ENCODE measurements around the gene ADAMTSL4.

The ADAMTSL4 gene

DNA sequence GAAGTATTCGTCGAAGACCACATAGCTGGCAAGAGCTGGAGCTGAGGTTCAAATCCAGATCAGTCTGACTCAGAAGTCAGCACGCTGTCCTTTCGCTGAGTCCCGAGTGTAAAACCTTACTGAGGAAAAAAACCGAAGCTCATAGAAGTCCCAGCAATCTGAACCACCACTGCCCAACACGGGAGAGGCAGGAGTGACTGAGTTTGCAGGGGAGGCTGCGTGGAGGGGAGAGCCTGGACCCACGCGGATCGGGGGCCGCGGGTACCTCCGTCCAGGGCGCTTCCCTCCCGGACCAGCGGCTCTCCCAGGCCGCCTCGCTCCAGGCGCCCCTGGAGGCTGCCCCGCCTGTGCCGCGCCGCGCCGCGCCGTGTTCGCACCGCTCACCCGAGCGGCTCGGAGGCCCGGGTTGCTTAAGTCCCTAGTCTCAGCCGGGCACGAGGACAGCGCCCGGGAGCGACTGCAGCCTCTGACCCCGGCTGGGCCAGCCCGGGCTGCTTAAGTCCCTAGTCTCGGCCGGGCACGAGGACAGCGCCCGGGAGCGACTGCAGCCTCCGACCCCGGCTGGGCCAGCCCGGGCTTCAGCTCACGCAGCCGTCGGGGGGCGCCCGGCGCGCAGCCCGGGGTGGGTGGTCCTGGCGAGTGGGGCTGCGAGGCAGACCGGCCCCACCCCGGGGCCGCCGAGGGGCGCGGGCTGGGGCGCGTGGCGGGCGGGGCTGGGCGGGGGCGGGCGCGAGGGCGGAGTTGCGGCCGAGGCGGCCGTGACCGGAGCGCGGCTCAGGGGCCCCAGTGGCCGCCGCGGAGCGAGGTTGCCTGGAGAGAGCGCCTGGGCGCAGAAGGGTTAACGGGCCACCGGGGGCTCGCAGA lies at the start of gene ADAMTSL4:
TSS of gene ADAMTSL4 (plus strand) at position 777 of the 864 bp plus-strand sequence. CDS start 2,881 bp downstream, outside the sequence.
- DNase-seq (ENCODE audit: low spot score) = peak; percentile 83

DNA sequence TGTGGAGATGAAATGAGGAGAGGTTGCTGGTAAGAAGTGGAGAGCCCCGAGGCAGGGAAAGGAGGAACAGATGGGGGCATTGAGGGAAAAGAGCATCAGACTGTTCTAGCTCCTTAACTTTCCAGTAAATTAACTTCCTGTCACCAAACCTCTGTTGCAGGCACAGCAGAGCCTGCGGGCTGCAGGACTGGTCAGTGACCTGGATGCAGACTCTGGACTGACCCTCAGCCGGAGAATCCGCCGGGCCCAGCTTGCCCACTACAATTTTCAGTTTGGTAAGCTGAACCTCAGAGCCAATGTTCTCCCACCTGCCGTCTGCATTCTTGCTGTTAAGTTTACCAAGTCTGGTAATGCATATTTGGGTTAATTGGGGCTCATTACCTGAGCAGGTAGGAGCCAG lies 43.8 kb upstream of the ADAMTSL4 start:
- no peak for DNase-seq (ENCODE audit: low spot score)

DNA sequence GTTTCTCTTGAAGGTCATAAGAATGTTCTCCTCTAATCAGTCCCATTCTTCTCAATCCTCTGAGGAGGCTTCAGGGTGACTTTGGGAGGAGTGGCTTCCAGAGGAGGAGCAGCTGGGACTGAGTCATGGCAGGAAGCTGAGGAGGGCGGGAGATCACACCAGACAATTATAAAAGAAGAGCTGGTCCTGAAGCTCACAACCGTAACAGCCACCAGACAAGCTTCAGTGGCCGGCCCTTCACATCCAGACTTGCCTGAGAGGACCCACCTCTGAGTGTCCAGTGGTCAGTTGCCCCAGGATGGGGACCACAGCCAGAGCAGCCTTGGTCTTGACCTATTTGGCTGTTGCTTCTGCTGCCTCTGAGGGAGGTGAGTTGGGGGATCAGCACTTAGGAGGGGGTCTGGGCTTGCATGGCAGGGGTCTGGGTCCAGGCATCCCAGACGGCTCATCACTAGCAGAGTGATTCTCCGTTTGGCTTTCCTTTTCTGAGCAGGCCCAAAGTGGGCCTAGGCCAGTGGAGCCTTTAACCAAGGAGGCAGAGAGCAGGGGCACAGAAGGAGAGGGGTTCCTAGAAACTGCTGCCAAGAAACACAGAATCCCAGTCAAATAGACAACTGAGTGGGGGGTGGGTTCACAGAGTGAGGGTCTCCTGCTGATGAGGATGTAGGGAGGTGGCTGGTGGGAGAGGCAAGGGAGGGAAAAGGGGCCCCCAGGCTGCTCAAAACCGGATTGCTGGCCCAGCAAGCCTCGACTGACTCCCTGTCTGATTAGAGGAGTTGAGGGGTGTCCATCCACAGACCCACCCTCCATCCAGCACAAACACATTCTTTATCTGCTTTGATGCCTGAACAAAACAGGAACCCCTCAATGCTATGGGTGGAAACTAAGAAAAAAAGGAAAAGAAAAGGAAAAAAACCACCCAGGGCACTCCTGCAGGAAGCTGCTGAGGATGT lies 41.0 kb upstream of the ADAMTSL4 start, which contains the start of gene ECM1:
TSS of gene ECM1 (plus strand) at position 198 of the 953 bp plus-strand sequence. CDS start at position 299, 101 bp downstream.
- no peak for DNase-seq (ENCODE audit: low spot score)

DNA sequence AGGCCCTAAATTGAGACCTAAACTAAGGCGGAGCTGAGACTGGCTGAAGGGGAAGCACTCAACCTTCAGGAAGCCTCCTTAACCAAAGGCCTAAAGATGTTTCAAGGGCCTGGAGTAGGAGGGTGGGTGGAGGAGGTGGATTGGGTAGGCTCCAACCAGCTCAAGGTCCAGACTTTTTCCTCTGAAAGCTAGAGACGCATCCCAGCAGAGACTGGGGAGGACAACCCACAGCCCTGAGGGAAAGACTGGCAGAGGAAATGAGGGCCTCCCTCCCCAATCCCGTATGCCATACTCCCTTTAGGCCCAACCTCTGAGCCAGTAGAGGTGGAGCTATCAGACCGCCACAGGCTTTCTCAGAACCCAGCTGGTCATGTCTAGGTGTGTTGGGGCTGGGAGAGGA lies 40.2 kb upstream of the ADAMTSL4 start:
- no peak for DNase-seq (ENCODE audit: low spot score)

DNA sequence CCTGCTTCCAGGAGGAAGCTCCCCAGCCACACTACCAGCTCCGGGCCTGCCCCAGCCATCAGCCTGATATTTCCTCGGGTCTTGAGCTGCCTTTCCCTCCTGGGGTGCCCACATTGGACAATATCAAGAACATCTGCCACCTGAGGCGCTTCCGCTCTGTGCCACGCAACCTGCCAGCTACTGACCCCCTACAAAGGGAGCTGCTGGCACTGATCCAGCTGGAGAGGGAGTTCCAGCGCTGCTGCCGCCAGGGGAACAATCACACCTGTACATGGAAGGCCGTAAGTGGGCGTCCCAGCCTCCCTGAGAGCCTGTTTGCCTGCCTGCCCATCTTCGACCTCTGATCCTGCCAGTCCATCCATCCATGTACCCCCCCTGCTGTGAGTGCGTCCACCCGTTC lies 37.7 kb upstream of the ADAMTSL4 start:
- DNase-seq (ENCODE audit: low spot score) = no peak

DNA sequence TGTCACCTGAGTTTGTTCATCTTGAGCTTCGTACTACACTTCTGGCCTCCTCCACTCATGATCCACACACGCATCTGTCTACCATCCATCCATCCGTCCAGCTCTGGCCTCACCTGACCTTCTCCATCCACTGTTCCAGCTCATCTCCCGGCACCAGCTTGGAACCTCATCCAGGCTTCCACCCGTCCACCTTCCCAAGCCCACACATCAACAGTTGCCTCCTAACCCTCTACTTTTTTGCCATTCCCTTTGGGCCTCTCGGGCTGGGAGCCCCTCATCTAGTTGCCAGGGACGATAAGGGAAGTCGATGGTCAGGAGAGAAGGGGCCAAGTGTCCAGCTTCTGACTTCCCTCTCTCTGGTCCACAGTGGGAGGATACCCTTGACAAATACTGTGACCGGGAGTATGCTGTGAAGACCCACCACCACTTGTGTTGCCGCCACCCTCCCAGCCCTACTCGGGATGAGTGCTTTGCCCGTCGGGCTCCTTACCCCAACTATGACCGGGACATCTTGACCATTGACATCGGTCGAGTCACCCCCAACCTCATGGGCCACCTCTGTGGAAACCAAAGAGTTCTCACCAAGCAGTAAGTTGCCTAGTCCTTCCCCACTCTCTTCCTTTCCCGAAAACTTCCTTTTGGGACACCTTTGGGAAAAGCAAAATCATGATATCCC lies 37.1 kb upstream of the ADAMTSL4 start:
- no peak for DNase-seq (ENCODE audit: low spot score)

DNA sequence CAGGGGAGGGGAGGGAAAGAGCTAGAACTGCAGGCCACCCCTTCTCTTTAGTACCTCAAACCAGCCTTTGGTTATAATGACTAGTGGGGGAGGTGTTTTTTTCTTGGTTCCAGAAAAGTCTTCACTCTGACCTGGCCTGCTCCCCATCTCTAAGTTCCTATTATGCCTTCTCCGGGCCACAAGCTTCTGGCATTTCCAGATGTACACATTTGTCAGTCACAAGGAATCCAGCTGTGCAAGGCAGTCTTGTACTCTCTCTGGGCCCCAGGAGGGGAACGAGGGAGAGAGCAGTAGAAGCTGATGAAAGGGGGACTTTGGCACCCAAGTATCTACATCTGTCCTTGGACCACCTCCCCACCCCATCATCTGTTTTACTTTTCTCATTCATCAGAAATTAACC lies 36.4 kb upstream of the ADAMTSL4 start:
- DNase-seq (ENCODE audit: low spot score) = no peak

DNA sequence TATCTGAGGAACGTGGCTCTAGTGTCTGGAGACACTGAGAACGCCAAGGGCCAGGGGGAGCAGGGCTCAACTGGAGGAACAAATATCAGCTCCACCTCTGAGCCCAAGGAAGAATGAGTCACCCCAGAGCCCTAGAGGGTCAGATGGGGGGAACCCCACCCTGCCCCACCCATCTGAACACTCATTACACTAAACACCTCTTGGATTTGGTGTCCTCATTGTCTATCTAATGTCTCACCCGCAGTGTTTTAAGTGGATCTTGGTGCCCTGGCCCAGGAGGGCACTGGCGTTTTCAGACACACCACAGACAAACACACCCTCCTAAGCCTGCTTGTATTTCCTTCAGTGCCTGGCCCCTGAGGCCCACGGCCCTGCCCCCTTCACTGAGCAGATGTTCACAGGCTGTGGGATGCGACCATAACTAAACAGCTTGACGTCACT lies 35.8 kb upstream of the ADAMTSL4 start:
- DNase-seq (ENCODE audit: low spot score) = no peak

DNA sequence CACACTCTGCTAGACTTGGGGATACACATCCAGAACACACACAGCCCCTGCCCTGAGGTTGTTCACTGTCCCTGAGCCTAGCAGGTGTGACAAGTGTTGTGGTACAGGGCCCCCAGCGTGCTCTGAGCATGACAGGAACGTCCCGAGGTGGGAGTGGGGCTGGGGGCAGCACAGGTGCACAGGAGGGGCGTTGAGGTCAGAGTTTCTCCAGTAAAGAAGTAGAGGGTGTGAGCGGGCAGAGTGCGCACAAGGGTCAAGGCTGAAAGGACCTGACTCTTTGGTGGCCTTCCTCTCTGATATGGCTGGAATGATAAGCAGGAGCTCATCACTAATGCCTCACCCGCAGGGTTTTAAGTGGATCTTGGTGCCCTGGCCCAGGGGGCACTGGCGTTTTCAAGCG lies 34.9 kb upstream of the ADAMTSL4 start:
- DNase-seq (ENCODE audit: low spot score) = no peak

DNA sequence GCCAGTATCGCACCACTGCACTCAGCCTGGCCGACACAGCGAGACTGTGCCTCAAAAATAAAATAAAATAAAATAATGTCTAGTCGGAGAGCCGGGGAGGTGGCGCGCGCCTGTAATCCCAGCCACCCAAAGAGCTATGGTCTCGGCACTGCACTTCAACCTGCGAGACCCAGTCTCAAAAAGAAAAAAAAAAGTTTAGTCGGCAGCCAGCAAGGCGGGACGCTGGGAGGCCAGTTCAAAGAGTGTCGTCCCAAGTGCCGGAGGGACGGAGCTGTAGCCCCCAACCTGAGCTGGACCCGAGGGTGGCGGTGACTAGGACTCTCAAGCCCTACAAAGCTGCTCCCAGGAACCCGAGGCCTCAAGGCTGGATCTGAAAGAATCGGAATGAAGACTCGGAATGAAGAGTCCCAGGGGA lies 34.3 kb upstream of the ADAMTSL4 start:
- no peak for DNase-seq (ENCODE audit: low spot score)

DNA sequence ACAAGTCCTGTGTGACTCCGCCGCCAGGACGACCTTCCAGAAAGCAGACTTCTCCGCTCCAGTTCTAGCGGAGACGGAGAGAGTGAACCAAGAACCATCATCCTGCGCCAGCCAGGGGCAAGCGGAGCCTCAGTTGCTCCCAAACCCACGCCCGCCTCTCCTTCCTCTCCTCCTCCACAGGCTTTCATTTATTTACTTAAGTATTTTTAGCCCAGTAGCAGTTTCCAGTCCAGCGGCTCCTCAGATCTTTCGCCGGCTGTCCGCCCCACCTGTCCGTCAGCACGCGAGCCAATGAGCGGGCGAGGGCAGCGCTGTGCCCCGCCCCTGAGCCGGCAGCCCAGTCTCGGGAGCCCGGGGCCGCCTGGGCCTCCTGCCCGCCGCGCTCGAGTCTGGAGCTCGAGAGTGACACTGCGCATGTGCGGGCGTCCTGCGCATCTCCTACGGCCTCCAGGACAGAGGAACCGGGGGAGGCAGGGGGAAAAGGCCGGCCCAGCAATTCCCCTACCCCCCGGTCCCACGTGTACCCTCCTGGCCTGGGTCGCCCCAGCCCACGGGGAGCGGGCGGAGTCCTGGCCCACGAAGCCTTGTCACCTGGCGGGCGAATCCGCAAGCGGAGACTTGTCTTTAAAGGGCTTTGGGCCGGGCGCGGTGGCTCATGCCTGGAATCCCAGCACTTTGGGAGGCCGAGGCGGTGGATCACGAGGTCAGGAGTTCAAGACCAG lies 33.7 kb upstream of the ADAMTSL4 start, which contains the start of gene FALEC:
TSS of gene FALEC (plus strand) at position 425 of the 722 bp plus-strand sequence.
- peak; percentile 98 for DNase-seq (ENCODE audit: low spot score)

DNA sequence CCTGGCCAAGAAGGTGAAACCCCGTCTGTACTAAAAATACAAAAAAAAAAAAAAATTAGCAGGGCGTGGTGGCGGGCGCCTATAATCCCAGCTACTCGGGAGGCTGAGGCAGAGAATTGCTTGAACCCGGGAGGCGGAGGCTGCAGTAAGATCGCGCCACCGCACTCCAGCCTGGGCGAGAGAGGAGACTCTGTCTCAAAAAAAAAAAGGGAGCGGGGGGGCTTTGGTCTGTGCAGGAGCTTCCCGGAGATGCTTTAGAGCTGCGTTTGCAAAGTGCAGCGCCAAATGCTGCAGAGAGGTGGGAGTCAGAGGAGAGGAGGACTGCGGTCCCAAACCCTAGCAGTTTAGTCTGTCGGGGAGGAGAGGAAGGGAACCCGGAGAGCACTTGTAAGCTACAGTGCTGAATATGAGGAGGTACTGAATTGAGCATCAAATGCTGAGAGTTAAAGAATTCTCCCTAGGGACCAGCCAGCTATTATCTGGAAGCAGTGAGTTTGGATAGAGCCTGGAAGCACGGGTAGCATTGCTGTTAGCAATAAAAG lies 33.1 kb upstream of the ADAMTSL4 start:
- DNase-seq (ENCODE audit: low spot score) = no peak

DNA sequence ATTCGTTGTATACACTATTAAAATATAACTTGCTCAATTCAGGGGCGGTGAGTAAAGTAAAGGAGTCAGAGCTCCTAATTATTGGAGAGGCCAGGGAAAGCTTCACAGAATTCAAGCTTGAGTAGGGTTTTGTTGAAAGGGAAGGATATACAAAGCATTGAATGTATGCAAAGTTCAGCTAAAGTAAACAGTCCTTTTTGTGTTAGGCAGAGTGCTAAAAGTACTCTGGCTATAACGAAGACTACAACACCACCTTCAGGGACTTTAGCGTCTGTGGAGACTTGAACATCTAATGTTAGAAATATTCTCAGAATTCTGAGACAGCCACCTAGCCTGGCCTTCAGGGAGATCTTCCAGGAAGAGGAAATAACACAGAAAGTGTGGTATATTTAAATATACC lies 32.6 kb upstream of the ADAMTSL4 start:
- DNase-seq (ENCODE audit: low spot score) = no peak

DNA sequence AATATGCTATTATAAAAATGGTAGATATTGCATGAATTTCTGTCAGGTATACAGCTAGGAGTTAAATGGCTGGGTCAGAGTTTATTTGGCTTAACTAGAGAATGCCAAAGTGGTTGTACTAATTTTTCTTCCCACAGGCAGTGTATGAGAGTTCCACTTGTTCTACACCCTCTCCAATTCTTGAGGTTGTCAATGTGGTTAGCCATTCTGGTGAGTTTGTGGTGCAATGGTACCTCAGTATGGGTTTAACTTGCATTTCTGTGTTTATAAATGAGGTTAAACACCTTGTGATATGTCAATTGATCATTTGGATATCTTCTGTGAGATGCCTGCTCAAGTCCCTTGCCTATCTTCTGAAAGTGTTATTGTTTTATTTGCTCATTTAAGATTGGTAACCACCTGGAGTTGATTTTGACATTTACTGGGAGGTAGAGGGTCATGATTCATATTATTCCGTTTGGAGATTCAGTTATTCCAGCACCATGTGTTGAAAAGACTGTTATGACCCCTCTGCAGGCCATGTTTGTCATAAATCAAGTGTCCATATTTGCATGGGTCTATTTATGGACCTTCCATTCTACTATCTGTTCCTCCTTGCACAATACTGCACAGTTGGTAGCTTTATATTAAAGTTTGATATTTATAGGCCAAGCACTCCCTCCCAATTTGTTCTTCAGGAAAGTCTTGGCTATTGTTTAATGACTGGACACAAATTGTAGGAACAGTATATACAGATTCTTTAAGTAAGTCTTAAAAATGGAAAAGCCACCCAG lies 27.8 kb upstream of the ADAMTSL4 start:
- DNase-seq (ENCODE audit: low spot score) = no peak

DNA sequence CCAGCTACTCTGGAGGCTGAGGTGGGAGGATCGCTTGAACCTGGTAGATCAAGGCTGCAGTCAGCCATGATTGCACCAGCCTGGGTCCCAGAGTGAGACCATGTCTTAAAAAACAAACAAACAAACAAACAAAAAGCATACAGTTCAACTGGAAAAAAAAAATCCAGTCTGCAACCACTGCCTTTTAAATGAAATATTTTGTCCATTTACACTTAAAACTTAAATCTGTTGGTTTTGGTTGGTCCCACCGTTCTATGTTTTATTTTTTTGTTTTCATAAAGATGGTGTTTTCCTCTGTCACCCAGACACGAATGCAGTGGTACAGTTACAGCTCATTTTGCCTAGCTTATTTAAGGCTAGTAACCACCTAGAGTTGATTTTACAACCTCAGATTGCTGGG lies 23.9 kb upstream of the ADAMTSL4 start:
- no peak for DNase-seq (ENCODE audit: low spot score)

DNA sequence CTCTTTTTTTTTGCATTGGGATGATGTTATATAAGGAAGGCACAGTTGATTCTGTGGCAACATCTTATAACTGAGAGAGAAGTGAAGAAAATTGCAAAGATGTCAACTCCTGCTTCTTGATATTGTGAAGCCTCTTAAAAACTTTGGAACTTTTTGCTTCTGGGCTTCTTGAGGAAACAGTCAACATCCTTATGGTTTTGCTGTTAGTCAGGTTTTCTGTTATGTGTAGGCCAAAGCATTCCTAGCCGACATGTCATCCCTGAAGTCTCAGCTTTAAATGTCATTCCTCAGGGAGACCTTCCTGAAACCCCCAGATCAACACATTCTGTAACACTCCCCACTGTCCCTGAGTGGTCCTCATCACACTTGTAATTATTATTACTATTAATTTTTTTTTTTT lies 21.0 kb upstream of the ADAMTSL4 start:
- no peak for DNase-seq (ENCODE audit: low spot score)

DNA sequence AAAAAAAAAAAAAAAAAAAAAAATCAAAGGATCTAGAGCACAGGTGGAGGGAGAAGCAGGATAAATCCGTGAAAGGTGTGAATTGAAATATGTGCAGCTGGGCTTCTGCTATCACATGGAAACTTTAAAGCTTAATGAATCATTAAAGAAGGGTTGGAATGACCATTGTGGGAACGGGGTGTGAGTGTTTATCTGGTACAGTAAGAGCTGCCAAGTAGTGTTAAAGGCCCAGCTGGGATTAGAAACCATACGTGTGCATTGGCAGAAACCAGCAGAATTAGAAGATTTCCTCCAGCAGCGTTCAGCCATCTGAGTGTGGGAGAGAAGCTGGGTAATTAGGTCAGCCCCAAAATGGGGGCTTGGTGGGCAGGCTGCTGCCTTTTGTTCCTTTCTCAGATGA lies 20.2 kb upstream of the ADAMTSL4 start:
- DNase-seq (ENCODE audit: low spot score) = no peak

DNA sequence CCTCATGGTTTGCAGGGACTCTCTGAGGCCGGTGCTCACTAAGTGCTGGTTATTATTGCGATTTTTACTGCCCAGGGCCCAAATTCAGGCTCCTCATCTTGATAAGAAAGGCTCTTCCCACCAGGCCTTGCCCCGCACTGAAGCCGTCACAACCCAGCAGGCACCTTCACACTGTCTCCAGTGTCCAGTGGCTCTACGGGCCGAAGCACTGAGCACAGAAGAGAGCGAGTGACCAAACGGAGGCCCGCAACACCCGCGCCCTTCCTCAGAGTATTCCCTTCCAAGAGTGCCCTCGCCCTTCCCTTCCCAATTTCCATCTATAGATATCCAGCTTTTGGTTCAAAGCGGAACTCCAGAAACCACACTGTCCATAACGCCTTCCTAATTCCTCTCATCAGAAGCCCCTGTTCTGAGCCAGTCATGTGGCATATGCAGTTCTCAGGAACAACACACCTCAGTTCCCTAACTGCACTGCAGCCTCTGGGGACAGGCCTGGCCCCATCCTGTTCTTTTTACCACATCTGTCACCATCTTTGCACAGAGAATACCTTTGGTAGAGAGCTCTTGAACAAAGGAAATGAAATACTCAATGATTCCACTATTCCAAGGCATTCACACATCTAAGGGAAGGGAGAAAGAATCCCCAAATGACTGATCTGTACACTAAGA lies 18.6 kb upstream of the ADAMTSL4 start:
- no peak for DNase-seq (ENCODE audit: low spot score)

DNA sequence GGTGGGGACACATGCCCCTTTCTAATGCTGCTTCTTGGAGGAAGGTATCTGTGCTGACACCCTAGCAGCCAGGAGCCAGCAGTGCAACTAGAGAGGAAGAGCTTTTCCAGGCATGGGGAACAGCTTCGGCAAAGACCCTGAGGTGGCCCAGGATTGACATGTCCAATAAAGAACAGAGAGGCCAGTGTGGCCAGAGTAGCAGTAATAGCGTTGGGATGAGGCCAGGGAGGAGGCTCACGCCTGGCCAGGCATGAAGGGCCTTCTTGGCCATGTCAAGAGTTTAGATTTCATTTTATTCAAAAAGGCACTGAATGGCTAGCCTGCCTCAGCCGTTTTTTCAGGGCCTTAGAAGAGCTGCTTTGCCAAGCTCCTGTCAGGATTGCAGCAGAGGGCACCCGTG lies 16.3 kb upstream of the ADAMTSL4 start:
- DNase-seq (ENCODE audit: low spot score) = no peak

DNA sequence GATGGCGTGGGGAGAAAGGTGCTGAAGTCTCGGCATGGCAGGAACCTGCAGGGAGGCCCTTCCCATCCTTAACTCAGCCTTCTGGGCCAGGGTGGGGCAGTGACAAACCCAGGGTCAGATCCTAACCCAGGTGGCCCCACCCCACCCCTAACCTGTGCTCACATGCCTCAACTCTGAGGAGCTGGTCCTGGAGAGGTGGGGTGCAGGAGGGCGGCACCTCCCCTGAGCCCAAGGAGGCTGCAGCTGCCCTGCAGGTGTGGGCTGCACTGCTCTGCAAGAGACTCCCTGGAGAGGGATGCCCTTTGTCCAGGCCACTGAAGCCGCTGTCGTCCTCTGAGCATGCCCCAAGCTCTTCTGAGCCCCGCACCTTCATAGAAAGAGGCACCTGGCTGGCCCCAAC lies 15.2 kb upstream of the ADAMTSL4 start:
- no peak for DNase-seq (ENCODE audit: low spot score)
